SK-N-MC (cell line): Measurements from ENCODE around the gene FBLN7.

Experiments
- DNase-seq: peaks from one replicate; pipeline ENCODE4 v3.0.0-alpha.2; 2011; ENCODE audit warnings: low read depth, low spot score
- H3K27ac ChIP-seq: fragments of 200-600 bp; sonication (generic); 2 replicates; pipeline ENCODE4 v1.5.1; 2016; ENCODE audit warnings: mixed run types
- H3K36me3 ChIP-seq: fragments of 200-600 bp; sonication (generic); 2 replicates; pipeline ENCODE4 v1.6.1; 2017; ENCODE audit warnings: antibody characterized with exemption, low read length, mixed read lengths; ENCODE audit not compliant: insufficient read depth
- H3K4me3 ChIP-seq: fragments of 200-600 bp; sonication (generic); 2 replicates; pipeline ENCODE4 v1.5.1; 2016
- H3K9ac ChIP-seq: fragments of 200-600 bp; sonication (generic); 2 replicates; pipeline ENCODE4 v1.8.0; 2017; ENCODE audit warnings: mixed run types, mixed read lengths; ENCODE audit not compliant: insufficient read length
- H3K9me3 ChIP-seq: fragments of 200-600 bp; sonication (generic); 2 replicates; pipeline ENCODE4 v1.6.1; 2017; ENCODE audit warnings: low read depth, mild to moderate bottlenecking, antibody characterized with exemption, low read length, moderate library complexity, mixed read lengths
- EZH2 ChIP-seq: fragments of 200-600 bp; sonication (generic); IDR thresholded peaks from one replicate; pipeline ENCODE4 v1.6.1; 2017; ENCODE audit warnings: antibody characterized with exemption
- FOXP2 ChIP-seq: optimal IDR thresholded peaks from 2 replicates; pipeline ENCODE3; 2011; ENCODE audit warnings: mild to moderate bottlenecking, moderate library complexity; ENCODE audit not compliant: insufficient read depth; ENCODE audit errors: extremely low read length, control extremely low read depth
- POLR2AphosphoS5 ChIP-seq: IDR thresholded peaks from 2 replicates; pipeline ENCODE4 v1.6.1; 2012; ENCODE audit warnings: mild to moderate bottlenecking, low read depth, low read length, borderline replicate concordance

The FBLN7 gene

DNA sequence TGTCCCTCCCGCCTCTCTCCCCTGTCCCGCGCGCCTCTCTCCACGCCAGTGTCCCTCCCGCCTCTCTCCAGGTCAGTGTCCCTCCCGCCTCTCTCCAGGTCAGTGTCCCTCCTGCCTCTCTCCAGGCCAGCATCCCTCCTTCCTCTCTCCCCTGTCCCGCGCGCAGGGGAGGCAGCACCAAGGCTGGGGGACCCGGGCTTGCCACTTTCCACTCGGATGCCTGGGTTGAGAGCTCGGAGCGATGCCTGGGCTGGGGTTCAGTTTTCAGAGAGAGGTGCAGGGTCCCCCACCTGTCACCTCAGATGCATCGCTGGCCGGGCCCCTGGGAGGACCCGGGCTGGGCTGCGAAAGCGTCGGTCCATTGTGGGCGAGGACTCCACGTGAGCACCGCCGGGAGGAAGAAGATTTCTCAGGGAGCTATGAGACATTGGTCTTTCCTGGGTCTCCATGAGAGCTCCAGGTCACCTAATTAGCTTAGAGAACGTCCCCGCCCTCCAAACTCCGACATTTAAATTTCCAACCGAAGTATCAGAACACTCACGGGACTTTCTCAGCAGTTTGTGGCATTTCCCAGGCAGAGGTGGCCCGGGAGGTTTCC is 2.1 kb downstream of the FBLN7 start:
- DNase-seq = no peak
- TF ChIP-seq FOXP2 = no peak
- no peak for TF ChIP-seq EZH2
- TF ChIP-seq POLR2AphosphoS5 = no peak
- no peaks in the 10 kb centered on the region for H3K9me3 ChIP-seq
- no peak overlapping the region for H3K9ac ChIP-seq
- no peak overlapping the region for H3K27ac ChIP-seq
- H3K4me3 ChIP-seq = no peak overlapping the region
- H3K36me3 ChIP-seq = no peaks in the 10 kb centered on the region

GRCh38 chr2:112140899-112141625 is 2.9 kb downstream of the FBLN7 start:
- no peak for DNase-seq
- Histone ChIP-seq H3K9ac (no peak overlapping the region), H3K4me3 (no peak overlapping the region), H3K27ac (no peak overlapping the region), H3K36me3 (no peaks in the 10 kb centered on the region), H3K9me3 (no peaks in the 10 kb centered on the region)
- no peak for TF ChIP-seq FOXP2
- no peak for TF ChIP-seq EZH2
- TF ChIP-seq POLR2AphosphoS5 = no peak

DNA sequence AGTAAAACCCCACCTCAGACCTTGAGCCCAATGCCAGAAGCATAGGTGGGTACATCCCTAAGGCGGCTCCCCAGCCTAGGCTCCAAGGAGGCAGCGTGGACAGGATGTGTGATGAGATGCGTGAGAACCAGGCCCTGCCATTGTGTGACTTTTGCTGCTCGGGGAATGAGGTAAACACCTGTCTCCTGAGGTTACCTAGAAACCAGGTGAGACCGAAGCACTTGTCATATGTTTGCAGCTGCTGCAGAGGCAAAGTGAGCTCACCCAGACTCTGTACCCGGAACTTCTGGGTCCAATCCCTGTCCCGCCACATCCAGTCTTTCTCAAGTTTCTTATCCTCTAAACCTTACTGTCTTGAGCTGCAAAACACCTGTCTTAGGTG is 3.4 kb downstream of the FBLN7 start:
- H3K36me3 ChIP-seq = no peaks in the 10 kb centered on the region
- H3K4me3 ChIP-seq = no peak overlapping the region
- no peak overlapping the region for H3K9ac ChIP-seq
- no peak overlapping the region for H3K27ac ChIP-seq
- TF ChIP-seq FOXP2 = no peak
- no peak for TF ChIP-seq EZH2
- no peak for TF ChIP-seq POLR2AphosphoS5
- H3K9me3 ChIP-seq = no peaks in the 10 kb centered on the region
- DNase-seq = no peak

GRCh38 chr2:112142525-112143078 is 4.4 kb downstream of the FBLN7 start:
- no peaks in the 10 kb centered on the region for H3K9me3 ChIP-seq
- no peak overlapping the region for H3K4me3 ChIP-seq
- DNase-seq = no peak
- H3K9ac ChIP-seq = no peak overlapping the region
- H3K27ac ChIP-seq = no peak overlapping the region
- TF ChIP-seq FOXP2 = no peak
- no peak for TF ChIP-seq EZH2
- TF ChIP-seq POLR2AphosphoS5 = no peak
- H3K36me3 ChIP-seq = no peaks in the 10 kb centered on the region

DNA sequence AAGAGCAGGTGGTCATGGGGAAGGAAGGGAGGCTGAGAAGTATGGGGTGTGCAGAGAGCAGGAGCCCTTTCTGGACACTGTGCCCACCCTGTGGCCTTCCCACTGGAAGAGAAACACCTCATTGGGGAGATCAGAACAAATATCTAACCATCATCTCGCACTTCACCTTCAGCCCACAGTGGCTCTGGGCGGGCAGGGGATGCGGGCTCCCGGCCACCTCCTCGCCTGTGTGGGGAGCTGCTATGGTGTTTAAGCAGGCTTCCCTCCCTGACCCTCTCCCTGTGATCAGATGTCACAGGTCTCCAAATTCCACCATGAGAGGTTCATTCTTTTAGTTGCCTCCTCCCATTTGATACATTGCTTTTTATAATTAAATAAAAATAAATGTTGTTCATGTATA is 5.0 kb downstream of the FBLN7 start:
- Histone ChIP-seq H3K9ac (no peak overlapping the region), H3K4me3 (no peak overlapping the region), H3K27ac (no peak overlapping the region), H3K36me3 (no peaks in the 10 kb centered on the region), H3K9me3 (no peaks in the 10 kb centered on the region)
- TF ChIP-seq FOXP2 = no peak
- no peak for TF ChIP-seq EZH2
- TF ChIP-seq POLR2AphosphoS5 = no peak
- no peak for DNase-seq

GRCh38 chr2:112144966-112145365 is 6.8 kb downstream of the FBLN7 start:
- Histone ChIP-seq H3K4me3 (no peak overlapping the region), H3K27ac (no peak overlapping the region), H3K36me3 (no peaks in the 10 kb centered on the region), H3K9ac (no peak overlapping the region), H3K9me3 (no peaks in the 10 kb centered on the region)
- DNase-seq = no peak
- TF ChIP-seq POLR2AphosphoS5 (no peak), EZH2 (no peak), FOXP2 (no peak)

GRCh38 chr2:112147382-112148168 is 9.4 kb downstream of the FBLN7 start:
- TF ChIP-seq EZH2 = no peak
- H3K36me3 ChIP-seq = no peaks in the 10 kb centered on the region
- H3K9ac ChIP-seq = no peak overlapping the region
- H3K27ac ChIP-seq = no peak overlapping the region
- no peak overlapping the region for H3K4me3 ChIP-seq
- H3K9me3 ChIP-seq = no peaks in the 10 kb centered on the region
- DNase-seq = no peak

- H3K4me3 ChIP-seq = no peak overlapping the region
- H3K36me3 ChIP-seq = no peaks in the 10 kb centered on the region
- DNase-seq = no peak
- no peak overlapping the region for H3K9ac ChIP-seq
- TF ChIP-seq POLR2AphosphoS5 = no peak
- TF ChIP-seq FOXP2 = no peak
- TF ChIP-seq EZH2 = no peak
- H3K9me3 ChIP-seq = no peaks in the 10 kb centered on the region
- H3K27ac ChIP-seq = no peak overlapping the region
Measured at GRCh38 chr2:112148477-112148876, 10.3 kb downstream of the FBLN7 start.
